Stimulated activated CD4-positive, alpha-beta T cell treated with anti-CD3 and anti-CD28 coated beads, Interleukin-2, amount 100 ng/mL, for 4 hours (primary cell): ENCODE results near the gene SLC35G6.
"Not testable (repeated sequence)": the region's sequence is repeated elsewhere in the genome, so short reads cannot be mapped to it uniquely, and the experiment has no call there.

Experiments used
- DNase-seq: peaks from one replicate; pipeline ENCODE4 v3.0.0-alpha.2; 2020; ENCODE audit warnings: low read depth

SLC35G6 gene

GRCh38 chr17:7479213-7480088 is 1.8 kb upstream of the SLC35G6 start, which contains the start of gene ZBTB4:
ZBTB4 (minus strand) TSS chr17:7479631; CDS start chr17:7466801, 12,830 bp downstream.
- DNase-seq = peak; percentile 44

- DNase-seq = no peak
Observed at GRCh38 chr17:7480089-7480384, 1.2 kb upstream of the SLC35G6 start.

DNA sequence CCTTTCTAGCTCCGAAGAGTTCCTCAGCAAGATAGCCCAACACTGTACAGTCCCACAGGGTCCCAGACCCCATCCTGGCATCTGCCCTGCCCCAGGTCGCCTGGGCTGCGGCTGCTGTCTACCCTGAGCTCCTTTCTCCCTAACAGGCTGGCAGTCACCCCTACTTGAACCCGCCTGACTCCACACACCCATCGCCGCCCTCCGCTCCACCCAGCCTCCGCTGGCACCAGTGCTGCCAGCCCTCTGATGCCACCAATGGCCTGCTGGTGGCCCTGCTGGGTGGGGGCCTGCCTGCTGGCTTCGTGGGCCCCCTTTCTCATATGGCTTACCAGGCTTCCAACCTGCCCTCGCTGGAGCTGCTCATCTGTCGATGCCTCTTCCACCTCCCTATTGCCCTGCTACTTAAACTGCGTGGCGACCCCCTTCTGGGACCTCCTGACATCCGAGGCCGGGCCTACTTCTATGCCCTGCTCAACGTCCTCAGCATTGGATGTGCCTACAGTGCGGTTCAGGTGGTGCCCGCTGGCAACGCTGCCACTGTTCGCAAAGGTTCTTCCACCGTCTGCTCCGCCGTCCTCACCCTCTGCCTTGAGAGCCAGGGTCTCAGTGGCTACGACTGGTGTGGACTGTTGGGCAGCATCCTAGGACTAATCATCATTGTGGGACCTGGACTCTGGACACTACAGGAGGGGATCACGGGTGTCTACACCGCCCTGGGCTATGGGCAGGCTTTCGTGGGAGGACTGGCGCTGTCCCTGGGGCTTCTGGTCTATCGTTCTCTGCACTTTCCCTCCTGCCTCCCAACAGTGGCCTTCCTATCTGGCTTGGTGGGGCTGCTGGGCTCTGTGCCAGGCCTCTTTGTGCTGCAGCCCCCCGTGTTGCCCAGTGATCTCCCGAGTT is 846 bp downstream of the SLC35G6 start:
- not testable (repeated sequence) for DNase-seq

DNA sequence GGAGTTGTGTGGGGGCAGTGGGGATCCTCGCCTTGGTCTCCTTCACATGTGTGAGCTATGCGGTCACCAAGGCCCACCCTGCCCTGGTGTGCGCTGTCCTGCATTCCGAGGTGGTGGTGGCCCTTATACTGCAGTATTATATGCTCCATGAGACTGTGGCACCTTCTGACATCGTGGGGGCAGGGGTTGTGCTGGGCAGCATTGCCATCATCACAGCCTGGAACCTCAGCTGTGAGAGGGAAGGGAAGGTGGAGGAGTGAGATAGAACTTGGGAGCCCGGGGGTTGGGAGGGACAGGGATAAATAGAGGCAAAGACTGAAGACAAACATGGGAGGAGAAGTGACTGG is 1.5 kb downstream of the SLC35G6 start:
- not testable (repeated sequence) for DNase-seq

- DNase-seq = peak; percentile 88
Observed at GRCh38 chr17:7483255-7484066, 2.2 kb downstream of the SLC35G6 start.

GRCh38 chr17:7484067-7484918 is 3.0 kb downstream of the SLC35G6 start, which contains the start of gene POLR2A:
POLR2A (plus strand) TSS chr17:7484366.
- peak; percentile 97 for DNase-seq

DNA sequence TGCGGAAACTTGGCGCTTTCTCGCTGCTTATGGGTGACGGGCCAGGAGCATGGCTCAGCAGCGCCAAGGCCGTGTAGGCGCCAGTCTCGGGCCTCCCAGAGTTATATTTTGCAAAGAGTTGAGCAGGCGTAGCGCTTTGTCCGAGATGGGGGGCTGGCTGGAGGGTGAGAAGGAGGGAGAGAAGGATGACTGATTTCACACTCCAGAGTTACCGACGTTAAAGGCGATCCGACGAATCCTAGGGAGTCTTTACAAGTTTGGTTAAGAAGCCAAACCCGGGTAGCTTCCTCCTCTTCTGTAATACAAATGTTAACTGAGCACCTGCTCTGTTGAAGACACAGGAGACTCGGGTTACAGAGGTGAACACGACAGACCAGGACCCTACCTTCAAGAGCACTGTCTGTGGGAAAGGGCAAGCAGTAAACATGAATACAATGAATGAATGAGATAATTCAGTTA is 3.7 kb downstream of the SLC35G6 start:
- DNase-seq = no peak

DNA sequence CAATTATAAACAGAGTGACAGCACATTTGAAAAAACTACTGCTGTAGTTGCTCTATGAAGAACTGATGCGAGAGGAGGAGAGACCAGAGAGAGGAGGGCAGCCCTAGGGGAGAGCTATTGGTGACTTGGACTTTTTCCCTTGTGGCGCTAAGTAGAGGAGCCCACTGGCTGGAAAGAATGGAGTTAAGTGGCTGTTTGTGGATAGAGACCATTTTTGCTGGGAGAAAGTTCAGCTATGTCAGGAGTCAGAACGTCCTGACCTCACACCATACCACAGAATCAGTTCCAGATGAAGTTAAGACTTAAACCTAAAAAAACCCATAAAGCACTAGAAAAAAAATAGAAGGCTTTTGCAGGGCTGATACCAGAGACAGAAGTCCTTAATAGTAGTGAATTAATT is 4.9 kb downstream of the SLC35G6 start:
- no peak for DNase-seq

DNA sequence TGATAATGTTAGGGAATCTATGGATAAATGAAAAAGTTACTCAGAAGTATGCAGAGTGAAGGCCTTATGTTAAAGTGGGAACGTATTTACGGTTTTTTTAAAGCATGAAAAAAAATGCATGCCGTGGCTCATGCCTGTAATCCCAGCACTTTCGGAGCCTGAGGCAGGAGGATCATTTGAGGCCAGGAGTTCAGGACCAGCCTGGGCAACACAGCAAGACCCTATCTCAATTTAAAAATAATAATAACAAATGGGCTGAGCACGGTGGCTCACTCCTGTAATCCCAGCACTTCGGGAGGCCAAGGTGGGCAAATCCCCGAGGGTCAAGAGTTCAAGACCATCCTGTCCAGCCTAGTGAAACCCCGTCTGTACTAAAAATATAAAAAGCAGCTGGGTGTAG is 8.9 kb downstream of the SLC35G6 start:
- no peak for DNase-seq

DNA sequence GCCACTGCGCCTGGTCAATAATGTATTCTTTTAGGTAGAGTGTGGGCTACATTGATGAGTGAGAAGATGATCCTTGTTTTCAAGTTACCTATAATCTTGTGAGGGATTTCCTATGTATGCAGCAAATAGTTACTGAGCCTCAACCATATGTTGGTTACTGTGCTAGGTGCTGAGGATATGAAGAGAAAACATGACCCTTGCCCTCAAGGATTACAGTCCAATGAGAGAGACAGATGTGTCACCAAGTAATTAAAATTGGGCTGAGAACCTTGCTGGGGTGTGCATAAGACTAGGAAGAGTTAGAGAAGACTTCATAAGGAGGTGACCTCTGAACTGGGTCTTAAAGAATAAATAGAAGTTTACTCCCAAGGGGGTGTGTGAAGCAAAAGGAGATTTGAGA is 10.3 kb downstream of the SLC35G6 start:
- DNase-seq = no peak

DNA sequence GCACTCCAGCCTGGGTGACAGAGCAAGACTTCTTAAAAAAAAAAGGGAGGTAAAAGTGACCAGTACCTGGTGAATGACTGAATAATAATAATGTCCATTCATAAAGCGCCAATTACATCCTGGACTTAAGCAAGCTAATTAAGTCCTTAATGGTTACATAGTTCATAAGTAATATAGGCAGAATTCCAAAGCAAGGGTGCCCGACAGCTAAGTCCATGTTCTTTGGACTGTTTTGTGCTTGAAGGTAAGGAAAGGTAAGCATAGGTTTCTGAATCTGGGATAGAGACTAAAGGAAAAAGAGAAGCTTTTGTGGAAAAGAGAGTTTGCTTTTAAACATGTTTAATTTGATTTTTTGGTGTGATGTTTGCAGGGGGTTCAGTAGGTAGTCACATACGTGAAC is 12.7 kb downstream of the SLC35G6 start:
- DNase-seq = no peak

DNA sequence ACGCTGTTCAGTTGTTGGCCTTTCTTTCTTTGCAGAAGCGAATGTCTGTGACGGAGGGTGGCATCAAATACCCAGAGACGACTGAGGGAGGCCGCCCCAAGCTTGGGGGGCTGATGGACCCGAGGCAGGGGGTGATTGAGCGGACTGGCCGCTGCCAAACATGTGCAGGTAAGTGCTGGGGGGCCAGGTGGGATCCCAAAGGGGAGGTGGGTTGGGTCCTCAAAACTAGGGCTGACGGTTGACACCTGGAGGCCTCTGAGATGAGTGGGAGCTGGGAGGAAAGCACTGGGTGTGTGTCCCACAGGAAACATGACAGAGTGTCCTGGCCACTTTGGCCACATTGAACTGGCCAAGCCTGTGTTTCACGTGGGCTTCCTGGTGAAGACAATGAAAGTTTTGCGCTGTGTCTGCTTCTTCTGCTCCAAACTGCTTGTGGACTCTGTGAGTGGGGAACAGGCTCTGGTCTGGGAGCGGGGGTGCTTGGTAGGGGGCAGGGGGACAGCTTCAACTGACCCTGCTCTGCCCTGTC is 14.7 kb downstream of the SLC35G6 start:
- no peak for DNase-seq

- DNase-seq = no peak
Observed at GRCh38 chr17:7496470-7497183, 15.4 kb downstream of the SLC35G6 start.

DNA sequence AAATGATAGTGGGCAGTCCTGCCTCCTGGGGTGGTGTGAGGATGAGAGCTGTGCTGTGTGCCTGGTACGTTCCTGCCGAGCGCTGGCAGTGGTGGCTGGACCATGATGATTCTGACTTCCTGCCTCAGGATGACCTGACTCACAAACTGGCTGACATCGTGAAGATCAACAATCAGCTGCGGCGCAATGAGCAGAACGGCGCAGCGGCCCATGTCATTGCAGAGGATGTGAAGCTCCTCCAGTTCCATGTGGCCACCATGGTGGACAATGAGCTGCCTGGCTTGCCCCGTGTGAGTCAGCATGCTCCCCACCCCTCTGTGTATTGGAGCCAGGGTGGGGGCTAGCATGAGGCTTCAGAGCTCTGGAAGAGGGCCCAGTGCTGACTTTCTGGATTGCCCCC is 16.0 kb downstream of the SLC35G6 start:
- DNase-seq = no peak

GRCh38 chr17:7497636-7498035 is 16.4 kb downstream of the SLC35G6 start:
- no peak for DNase-seq

GRCh38 chr17:7499161-7499560 is 17.9 kb downstream of the SLC35G6 start:
- DNase-seq = no peak

GRCh38 chr17:7501729-7502128 is 20.5 kb downstream of the SLC35G6 start:
- DNase-seq = no peak

GRCh38 chr17:7502171-7502847 is 21.1 kb downstream of the SLC35G6 start:
- DNase-seq = no peak

DNA sequence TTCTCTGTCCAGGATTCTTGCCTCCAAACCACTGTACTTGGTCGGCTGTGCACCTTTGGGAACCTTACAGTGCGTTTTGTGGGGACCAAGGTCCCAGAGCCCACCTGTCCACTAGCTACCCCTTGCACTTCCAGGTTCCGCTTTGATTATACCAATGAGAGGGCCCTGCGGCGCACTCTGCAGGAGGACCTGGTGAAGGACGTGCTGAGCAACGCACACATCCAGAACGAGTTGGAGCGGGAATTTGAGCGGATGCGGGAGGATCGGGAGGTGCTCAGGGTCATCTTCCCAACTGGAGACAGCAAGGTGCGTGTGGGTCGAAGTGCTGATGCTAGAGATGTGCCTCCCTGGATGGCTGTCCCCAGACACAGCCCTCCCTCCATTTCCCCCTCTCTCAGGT is 21.7 kb downstream of the SLC35G6 start:
- DNase-seq = no peak

DNA sequence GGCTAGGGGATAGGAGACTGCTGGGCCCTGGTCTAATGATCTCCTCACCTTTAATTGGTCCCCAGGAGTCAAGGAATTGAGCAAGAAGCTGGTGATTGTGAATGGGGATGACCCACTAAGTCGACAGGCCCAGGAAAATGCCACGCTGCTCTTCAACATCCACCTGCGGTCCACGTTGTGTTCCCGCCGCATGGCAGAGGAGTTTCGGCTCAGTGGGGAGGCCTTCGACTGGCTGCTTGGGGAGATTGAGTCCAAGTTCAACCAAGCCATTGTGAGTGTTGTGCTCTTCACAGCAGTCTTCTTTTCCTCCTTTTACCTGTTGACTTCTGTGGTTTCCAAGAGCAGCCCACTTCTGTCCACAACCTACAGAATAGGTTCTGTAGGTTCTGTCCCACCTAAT is 22.3 kb downstream of the SLC35G6 start:
- DNase-seq = no peak
